Ishikawa (cell line): ENCODE measurements around the gene DSTYK.

Source experiments
- CEBPB ChIP-seq: IDR thresholded peaks from 2 replicates; pipeline ENCODE4 v1.6.1; 2012
- CREB1 ChIP-seq: IDR thresholded peaks from 2 replicates; pipeline ENCODE4 v1.6.1; 2012; ENCODE audit warnings: low read depth
- EGR1 ChIP-seq: IDR thresholded peaks from 2 replicates; pipeline ENCODE4 v1.6.1; 2012
- EP300 ChIP-seq: IDR thresholded peaks from 2 replicates; pipeline ENCODE4 v1.6.1; 2012; ENCODE audit warnings: borderline replicate concordance
- FOXM1 ChIP-seq: IDR thresholded peaks from 2 replicates; pipeline ENCODE4 v1.6.1; 2012; ENCODE audit warnings: low read depth, borderline replicate concordance
- MAX ChIP-seq: IDR thresholded peaks from 2 replicates; pipeline ENCODE4 v1.6.1; 2012
- NFIC ChIP-seq: IDR thresholded peaks from 2 replicates; pipeline ENCODE4 v1.6.1; 2012
- RAD21 ChIP-seq: IDR thresholded peaks from 2 replicates; pipeline ENCODE4 v1.6.1; 2012; ENCODE audit warnings: low read depth
- REST ChIP-seq: IDR thresholded peaks from 2 replicates; pipeline ENCODE4 v1.6.1; 2012; ENCODE audit warnings: low read depth, mild to moderate bottlenecking
- TAF1 ChIP-seq: IDR thresholded peaks from 2 replicates; pipeline ENCODE4 v1.6.1; 2012; ENCODE audit warnings: low read depth, mild to moderate bottlenecking
- TCF12 ChIP-seq: IDR thresholded peaks from 2 replicates; pipeline ENCODE4 v1.6.1; 2012; ENCODE audit warnings: low read depth
- TEAD4 ChIP-seq: IDR thresholded peaks from 2 replicates; pipeline ENCODE4 v1.6.1; 2012
- USF1 ChIP-seq: IDR thresholded peaks from 2 replicates; pipeline ENCODE4 v1.6.1; 2012
- YY1 ChIP-seq: IDR thresholded peaks from 2 replicates; pipeline ENCODE4 v1.6.1; 2012; ENCODE audit warnings: low read depth
- ZBTB7A ChIP-seq: IDR thresholded peaks from 2 replicates; pipeline ENCODE4 v1.6.1; 2012; ENCODE audit warnings: low read depth

Gene DSTYK

GRCh38 chr1:205211839-205212536 is 486 bp upstream of the DSTYK start:
- no peak for TF ChIP-seq CEBPB
- no peak for TF ChIP-seq EGR1
- TF ChIP-seq REST: no peak
- no peak for TF ChIP-seq TCF12
- TF ChIP-seq USF1: no peak

GRCh38 chr1:205210756-205211168 is 740 bp downstream of the DSTYK start:
- TF ChIP-seq USF1 (no peak), CEBPB (no peak), TAF1 (no peak), CREB1 (no peak), RAD21 (no peak), EP300 (no peak), YY1 (no peak), NFIC (no peak), TEAD4 (no peak), ZBTB7A (no peak; the same call in 1 of the 2 replicates), TCF12 (no peak), FOXM1 (no peak), EGR1 (no peak)

- TF ChIP-seq EGR1: no peak
- TF ChIP-seq TAF1: no peak
- no peak for TF ChIP-seq CREB1
- TF ChIP-seq ZBTB7A: no peak
- no peak for TF ChIP-seq TEAD4
- no peak for TF ChIP-seq EP300
- TF ChIP-seq REST: no peak
- TF ChIP-seq CEBPB: no peak
- no peak for TF ChIP-seq NFIC
- no peak for TF ChIP-seq RAD21
- TF ChIP-seq YY1: no peak
- TF ChIP-seq USF1: no peak
- TF ChIP-seq MAX: no peak
- no peak for TF ChIP-seq TCF12
- no peak for TF ChIP-seq FOXM1
Observed at GRCh38 chr1:205208811-205209210, 2.7 kb downstream of the DSTYK start.

GRCh38 chr1:205205055-205205454 is 6.4 kb downstream of the DSTYK start:
- TF ChIP-seq USF1 (no peak), NFIC (no peak), RAD21 (no peak), ZBTB7A (no peak), CEBPB (no peak), MAX (no peak), YY1 (no peak), TEAD4 (no peak), FOXM1 (no peak), REST (no peak), TAF1 (no peak), EP300 (no peak), CREB1 (no peak), TCF12 (no peak), EGR1 (no peak)
